IPS-18c (cell line): ENCODE results near the gene FRAT2.
"Not testable (repeated sequence)": the region's sequence is repeated elsewhere in the genome, so short reads cannot be mapped to it uniquely, and the experiment has no call there.

Experiments
- H3K4me3 ChIP-seq: 2 replicates; pipeline ENCODE4 v1.7.0; 2013; ENCODE audit warnings: low read depth, mild to moderate bottlenecking, low read length, moderate library complexity; ENCODE audit not compliant: insufficient read depth
- H3K9me3 ChIP-seq: one replicate; pipeline ENCODE4 v1.6.1; 2013; ENCODE audit warnings: mild to moderate bottlenecking, low read length, moderate library complexity; ENCODE audit not compliant: control insufficient read depth, insufficient read depth

Gene FRAT2

GRCh38 chr10:97314671-97315070, 19.9 kb downstream of the FRAT2 start:
- no peak overlapping the region for H3K4me3 ChIP-seq
- no peaks in the 10 kb centered on the region for H3K9me3 ChIP-seq

GRCh38 chr10:97312897-97313296, 21.6 kb downstream of the FRAT2 start:
- Histone ChIP-seq H3K4me3 (no peak overlapping the region), H3K9me3 (no peaks in the 10 kb centered on the region)

DNA sequence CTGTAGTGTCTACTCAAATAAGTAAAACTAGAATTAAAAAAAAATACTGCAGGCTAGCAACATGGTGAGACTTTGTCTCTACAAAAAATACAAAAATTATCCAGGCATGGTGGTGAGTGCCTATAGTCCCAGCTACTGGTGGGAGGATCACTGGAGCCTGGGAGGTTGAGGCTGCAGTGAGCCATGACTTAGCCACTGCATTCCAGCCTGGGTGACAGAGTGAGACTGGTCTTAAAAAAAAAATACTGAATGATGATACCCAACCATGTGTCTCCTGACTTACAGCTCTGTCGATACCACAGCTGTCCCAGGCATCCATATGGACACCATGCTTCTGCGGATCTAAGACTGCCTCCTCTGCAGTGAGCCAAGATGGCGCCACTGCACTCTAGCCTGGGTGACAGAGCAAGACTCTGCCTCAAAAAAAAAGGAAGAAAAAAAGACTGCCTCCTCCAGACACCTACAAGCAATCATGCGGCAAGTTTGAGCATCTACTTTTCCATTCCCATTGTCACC, 23.4 kb downstream of the FRAT2 start:
- H3K9me3 ChIP-seq = no peaks in the 10 kb centered on the region
- no peak overlapping the region for H3K4me3 ChIP-seq

DNA sequence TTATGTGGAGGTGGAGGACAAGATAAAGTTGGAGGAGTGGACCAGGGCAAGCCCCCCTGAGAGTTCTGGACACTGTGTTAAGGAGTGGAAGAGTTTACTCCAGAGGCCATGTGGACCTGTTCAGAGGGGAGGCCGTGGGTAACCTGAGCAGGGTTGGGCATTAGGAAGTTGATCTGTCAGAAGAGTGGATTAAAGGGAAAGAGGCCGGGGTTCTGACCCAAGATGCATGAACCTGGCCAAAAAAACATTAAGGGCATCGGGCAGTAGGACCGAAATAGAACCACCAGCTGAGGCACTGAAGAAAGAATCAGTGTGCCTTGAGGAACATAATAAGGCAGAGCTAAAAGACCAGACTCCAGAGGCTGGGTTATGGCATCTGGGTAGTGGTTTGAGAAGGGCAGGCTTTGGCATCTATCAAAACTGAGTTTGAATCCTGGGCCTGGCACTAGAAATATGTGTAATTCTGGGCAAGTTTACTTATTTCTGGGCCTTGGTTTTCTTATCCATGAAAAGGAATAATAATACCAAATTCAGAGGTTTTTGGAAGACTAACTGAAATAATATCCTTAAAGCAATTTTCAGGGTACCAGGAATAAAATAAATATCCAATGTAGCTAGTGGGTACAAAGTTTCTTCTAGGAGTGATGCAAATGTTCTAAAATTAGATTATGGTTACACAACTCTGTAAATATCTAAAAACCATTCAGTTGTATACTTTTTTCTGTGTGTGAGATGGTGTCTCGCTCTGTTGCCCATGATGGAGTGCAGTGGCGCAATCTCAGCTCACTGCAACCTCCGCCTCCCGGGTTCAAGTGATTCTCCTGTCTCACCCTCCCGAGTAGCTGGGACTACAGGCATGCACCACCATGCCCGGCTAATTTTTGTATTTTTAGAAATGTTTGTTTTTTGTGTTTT, 26.4 kb downstream of the FRAT2 start:
- Histone ChIP-seq H3K9me3 (no peaks in the 10 kb centered on the region), H3K4me3 (no peak overlapping the region)

- no peaks in the 10 kb centered on the region for H3K9me3 ChIP-seq
- H3K4me3 ChIP-seq = no peak overlapping the region
Observed at GRCh38 chr10:97307441-97307840, 27.1 kb downstream of the FRAT2 start.

GRCh38 chr10:97302088-97302791, 32.3 kb downstream of the FRAT2 start:
- Histone ChIP-seq H3K9me3 (no peaks in the 10 kb centered on the region), H3K4me3 (no peak overlapping the region)

DNA sequence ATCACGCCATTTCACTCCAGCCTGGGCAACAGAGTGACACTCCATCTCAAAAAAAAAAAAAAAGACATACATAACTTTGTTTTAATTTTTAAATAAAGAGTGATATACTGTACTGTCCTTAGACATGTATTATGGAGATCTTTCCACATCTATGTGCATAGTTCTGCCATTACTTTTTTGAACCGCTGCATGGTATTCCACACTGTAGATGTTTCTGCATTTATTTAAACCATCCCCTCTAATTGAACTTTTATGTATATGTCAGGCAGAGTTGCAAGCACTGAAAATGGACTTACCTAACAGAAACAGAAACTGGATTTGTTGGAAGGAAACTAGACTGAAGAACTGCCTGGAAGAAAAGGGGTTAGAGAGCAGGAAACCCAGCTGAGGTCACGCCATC, 33.5 kb downstream of the FRAT2 start:
- Histone ChIP-seq H3K9me3 (no peaks in the 10 kb centered on the region), H3K4me3 (no peak overlapping the region)

DNA sequence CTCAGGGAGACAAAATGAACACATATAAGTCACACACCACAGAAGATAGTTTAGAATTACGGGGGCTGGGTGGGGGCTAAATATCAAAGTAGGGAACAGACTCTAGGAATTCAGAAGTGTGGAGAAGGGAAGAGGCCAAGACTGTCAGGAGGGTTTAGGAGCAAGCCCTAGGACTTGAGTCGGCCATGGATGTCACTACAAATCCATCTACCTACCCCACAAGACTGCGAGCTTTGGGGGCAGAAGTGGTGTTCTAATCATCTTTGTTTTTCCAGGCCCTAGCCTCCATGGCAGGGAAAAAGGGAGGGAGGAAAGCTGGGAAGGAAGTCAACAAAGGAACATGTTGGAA, 36.3 kb downstream of the FRAT2 start:
- no peaks in the 10 kb centered on the region for H3K9me3 ChIP-seq
- H3K4me3 ChIP-seq = peak overlapping the region; percentile 6; the same call in 1 of the 2 replicates

GRCh38 chr10:97297556-97298222, 36.8 kb downstream of the FRAT2 start:
- H3K9me3 ChIP-seq = no peaks in the 10 kb centered on the region
- H3K4me3 ChIP-seq = no peak overlapping the region

GRCh38 chr10:97292862-97293198, 41.7 kb downstream of the FRAT2 start:
- H3K4me3 ChIP-seq = no peak overlapping the region
- no peaks in the 10 kb centered on the region for H3K9me3 ChIP-seq

DNA sequence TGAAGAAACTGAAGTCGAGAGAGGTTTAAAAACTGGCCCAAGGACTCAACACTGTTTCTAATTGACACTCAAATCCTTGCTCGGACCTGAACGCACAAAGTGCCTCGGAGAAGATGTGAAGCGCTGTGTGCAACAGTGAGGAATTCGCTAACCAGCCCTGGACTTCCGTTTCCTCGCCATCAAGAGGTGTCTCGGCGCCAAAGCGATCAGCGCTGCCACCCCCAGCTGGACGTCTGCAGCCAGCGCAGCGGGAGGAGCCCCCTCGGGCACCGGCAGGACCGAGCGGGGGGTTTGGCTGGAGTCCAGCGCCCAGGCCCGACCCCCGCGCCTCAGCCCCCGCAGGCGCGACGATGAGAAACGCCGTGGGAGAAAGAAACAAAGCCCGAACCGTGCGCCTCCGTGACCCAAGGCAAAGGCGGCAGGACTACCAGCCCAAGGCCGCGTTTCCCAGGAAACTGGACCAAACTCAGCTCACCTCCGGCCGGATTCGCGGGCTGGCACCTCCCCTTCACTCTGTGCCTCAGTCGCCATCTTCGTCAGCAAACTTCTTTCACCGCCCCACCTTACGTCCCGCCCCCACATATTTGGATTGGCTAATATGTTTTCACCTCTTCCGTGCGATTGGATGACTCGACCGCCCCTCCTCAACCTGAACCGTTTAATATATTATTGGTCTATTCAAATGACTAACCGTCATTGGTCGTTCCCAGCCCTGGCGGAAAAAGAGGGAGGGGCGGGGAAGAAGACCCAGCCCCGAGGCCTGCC, 42.2 kb downstream of the FRAT2 start, which contains the start of gene ARHGAP19:
Gene ARHGAP19, minus strand, starts transcription at position 541 of the 765 bp plus-strand sequence. Its CDS starts 10 bp downstream, at position 531.
- Histone ChIP-seq H3K9me3 (no peaks in the 10 kb centered on the region), H3K4me3 (peak within 1 kb of the TSS; percentile 81)

- Histone ChIP-seq H3K4me3 (peak overlapping the region; percentile 81), H3K9me3 (no peaks in the 10 kb centered on the region)
Observed at GRCh38 chr10:97291357-97292096, 43.0 kb downstream of the FRAT2 start.

GRCh38 chr10:97290576-97291356, 43.8 kb downstream of the FRAT2 start:
- H3K9me3 ChIP-seq, H3K4me3 ChIP-seq: not testable (repeated sequence)

DNA sequence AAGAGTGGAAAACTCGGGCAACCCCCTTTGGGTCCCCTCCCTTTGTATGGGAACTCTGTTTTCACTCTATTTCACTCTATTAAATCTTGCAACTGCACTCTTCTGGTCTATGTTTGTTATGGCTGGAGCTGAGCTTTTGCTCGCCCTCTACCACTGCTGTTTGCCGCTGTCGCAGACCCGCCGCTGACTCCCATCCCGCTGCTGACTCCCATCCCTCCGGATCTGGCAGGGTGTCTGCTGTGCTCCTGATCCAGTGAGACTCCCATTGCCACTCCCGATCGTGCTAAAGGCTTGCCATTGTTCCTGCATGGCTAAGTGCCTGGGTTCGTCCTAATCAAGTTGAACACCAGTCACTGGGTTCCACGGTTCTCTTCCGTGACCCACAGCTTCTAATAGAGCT, 44.5 kb downstream of the FRAT2 start:
- H3K4me3 ChIP-seq, H3K9me3 ChIP-seq: not testable (repeated sequence)
